Stimulated activated effector memory CD8-positive, alpha-beta T cell treated with anti-CD3 and anti-CD28 coated beads, Interleukin-12 subunit alpha, Interleukin-12 subunit beta, amount 100 ng/mL, for 72 hours (primary cell): ENCODE data around the gene TAF3.
"Not testable (repeated sequence)": the region's sequence is repeated elsewhere in the genome, so short reads cannot be mapped to it uniquely, and the experiment has no call there.

Experiments used
- ATAC-seq: fragments of 150-1000 bp; cut with Tn5 transposase; 2 replicates; pipeline ENCODE4 v1.10.0; 2021
- DNase-seq, 2 donors: peaks; one replicate each; pipeline ENCODE4 v3.0.0; 2021 to 2022; ENCODE audit warnings: low spot score in 2 of 2
- H3K27ac Mint-ChIP-seq: one replicate; pipeline ENCODE4 v1.8.0; 2022; ENCODE audit warnings: mild to moderate bottlenecking, mixed read lengths
- H3K36me3 Mint-ChIP-seq: one replicate; pipeline ENCODE4 v1.8.0; 2022; ENCODE audit warnings: mild to moderate bottlenecking, mixed read lengths
- H3K4me1 Mint-ChIP-seq: one replicate; pipeline ENCODE4 v1.8.0; 2022; ENCODE audit warnings: mixed read lengths
- H3K4me3 Mint-ChIP-seq: one replicate; pipeline ENCODE4 v1.8.0; 2022; ENCODE audit warnings: mild to moderate bottlenecking, mixed read lengths
- H3K9me3 Mint-ChIP-seq: one replicate; pipeline ENCODE4 v1.8.0; 2022; ENCODE audit warnings: mixed read lengths

Gene TAF3, protein sequence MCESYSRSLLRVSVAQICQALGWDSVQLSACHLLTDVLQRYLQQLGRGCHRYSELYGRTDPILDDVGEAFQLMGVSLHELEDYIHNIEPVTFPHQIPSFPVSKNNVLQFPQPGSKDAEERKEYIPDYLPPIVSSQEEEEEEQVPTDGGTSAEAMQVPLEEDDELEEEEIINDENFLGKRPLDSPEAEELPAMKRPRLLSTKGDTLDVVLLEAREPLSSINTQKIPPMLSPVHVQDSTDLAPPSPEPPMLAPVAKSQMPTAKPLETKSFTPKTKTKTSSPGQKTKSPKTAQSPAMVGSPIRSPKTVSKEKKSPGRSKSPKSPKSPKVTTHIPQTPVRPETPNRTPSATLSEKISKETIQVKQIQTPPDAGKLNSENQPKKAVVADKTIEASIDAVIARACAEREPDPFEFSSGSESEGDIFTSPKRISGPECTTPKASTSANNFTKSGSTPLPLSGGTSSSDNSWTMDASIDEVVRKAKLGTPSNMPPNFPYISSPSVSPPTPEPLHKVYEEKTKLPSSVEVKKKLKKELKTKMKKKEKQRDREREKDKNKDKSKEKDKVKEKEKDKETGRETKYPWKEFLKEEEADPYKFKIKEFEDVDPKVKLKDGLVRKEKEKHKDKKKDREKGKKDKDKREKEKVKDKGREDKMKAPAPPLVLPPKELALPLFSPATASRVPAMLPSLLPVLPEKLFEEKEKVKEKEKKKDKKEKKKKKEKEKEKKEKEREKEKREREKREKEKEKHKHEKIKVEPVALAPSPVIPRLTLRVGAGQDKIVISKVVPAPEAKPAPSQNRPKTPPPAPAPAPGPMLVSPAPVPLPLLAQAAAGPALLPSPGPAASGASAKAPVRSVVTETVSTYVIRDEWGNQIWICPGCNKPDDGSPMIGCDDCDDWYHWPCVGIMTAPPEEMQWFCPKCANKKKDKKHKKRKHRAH

DNA sequence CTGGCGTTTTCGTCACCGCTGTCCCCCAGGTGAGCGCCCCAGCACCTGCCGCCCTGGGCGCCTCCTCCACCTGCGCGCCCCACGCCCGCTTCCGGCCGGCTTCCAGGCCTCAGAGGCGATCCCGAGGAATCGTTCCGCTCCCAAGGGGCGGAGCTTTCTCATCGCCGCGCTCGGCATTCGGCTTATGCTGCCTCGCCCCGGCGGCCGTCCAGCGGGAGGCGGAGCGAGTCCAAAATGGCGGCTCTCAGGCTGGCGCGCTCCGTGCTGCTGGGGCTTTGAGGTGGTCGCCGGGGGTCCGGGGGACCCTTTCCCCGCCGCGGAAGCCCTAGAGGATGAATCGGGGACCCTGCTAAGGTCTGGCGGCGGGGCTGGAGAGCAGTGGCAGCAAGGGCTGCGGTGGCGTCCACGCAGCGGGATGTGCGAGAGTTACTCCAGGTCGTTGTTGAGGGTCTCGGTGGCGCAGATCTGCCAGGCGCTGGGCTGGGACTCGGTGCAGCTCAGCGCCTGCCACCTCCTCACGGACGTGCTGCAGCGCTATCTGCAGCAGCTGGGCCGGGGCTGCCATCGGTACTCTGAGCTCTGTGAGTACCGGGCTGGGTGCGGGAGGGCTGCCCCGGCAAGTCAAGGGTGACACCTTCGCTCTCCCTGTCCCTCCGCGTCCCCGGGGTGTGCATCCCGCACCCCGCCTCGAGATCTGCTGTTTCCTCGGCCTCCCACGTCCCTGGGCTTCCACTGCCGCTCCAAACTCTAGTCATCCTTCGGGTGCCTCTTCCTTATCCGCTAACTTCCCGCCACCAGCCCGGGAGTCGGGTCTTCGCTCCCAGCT lies at the start of gene TAF3:
Gene TAF3 (plus strand): TSS at position 211 of the 826 bp plus-strand sequence. CDS start 205 bp downstream, at position 416.
- ATAC-seq (peak; percentile 93), DNase-seq (peak; percentile 90 to 96)
- peak within 1 kb of the TSS; percentile 97 for H3K27ac Mint-ChIP-seq
- peak within 1 kb of the TSS; percentile 98 for H3K4me3 Mint-ChIP-seq
- no peaks in the 10 kb centered on the region for H3K9me3 Mint-ChIP-seq
- H3K36me3 Mint-ChIP-seq, result peaks cover 32% of the 10 kb centered on the region
- H3K4me1 Mint-ChIP-seq, result peaks cover 34% of the 10 kb centered on the region

DNA sequence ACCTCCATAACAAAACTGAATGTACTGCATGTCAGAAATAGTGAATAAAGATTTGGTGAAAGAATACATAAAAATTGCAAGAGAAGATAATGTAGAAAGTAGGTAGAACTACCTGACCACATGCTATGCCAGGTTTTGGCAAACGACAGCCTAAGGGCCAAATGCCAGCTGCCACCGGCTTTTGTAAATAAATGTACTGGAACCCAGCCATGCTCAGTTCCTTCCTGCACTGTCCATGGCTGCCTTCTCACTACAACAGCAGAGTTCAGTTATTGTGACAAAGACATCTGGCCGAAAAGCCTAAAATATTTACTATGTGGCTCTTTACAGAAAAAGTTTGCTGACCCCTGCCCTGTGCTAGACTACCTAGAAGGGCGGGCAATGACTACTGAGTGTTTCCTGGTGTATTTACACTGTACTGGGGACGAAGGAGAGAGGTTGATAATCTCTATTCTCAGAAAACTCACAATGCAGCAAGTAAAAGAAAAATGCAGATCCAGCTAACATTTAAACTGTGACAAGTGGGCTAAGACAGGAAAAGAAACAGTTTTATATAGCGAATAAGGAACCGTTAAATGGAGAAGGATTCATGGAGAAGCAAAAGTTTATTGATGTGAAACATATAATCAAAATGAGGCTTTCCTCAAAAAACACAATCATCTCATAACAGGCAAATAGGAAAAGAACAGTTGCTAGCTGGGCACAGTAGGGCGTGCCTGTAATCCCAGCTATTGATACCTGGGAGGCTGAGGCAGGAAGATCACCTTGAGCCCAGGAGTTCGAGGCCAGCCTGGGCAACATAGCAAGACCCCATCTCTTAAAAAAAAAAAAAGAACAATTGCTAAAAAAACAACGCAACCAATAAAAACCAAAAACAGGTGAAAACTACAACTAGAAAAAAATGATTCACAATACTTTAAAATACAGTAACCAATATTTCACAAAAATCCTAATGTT lies 44.2 kb upstream of the TAF3 start:
- no peak overlapping the region for H3K27ac Mint-ChIP-seq
- peaks cover 87% of the 10 kb centered on the region for H3K36me3 Mint-ChIP-seq
- DNase-seq (no peak), ATAC-seq (no peak)
- H3K9me3 Mint-ChIP-seq, result no peaks in the 10 kb centered on the region
- no peaks in the 10 kb centered on the region for H3K4me1 Mint-ChIP-seq
- H3K4me3 Mint-ChIP-seq, result no peak overlapping the region

DNA sequence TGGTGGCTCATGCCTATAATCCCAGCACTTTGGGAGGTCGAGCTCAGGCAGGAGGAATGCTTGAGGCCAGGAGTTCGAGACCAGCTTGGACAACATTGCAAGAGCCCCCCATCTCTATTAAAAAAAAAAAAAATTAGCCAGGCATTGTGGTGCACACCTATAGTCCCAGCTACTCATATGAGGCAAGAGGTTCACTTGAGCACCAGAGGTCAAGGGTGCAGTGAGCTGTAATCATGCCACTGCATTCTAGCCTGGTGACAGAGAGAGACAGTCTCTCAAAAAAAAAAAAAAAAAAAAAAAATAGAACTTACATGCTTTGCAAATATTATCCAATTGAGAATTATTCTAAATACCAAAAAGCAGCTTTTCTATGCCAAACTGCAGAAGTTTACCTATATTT lies 41.5 kb upstream of the TAF3 start:
- ATAC-seq, result no peak
- peaks cover 90% of the 10 kb centered on the region for H3K36me3 Mint-ChIP-seq
- no peak for DNase-seq
- H3K9me3 Mint-ChIP-seq, result no peaks in the 10 kb centered on the region
- H3K4me1 Mint-ChIP-seq, result peaks cover 5% of the 10 kb centered on the region
- H3K27ac Mint-ChIP-seq, result no peak overlapping the region
- no peak overlapping the region for H3K4me3 Mint-ChIP-seq

DNA sequence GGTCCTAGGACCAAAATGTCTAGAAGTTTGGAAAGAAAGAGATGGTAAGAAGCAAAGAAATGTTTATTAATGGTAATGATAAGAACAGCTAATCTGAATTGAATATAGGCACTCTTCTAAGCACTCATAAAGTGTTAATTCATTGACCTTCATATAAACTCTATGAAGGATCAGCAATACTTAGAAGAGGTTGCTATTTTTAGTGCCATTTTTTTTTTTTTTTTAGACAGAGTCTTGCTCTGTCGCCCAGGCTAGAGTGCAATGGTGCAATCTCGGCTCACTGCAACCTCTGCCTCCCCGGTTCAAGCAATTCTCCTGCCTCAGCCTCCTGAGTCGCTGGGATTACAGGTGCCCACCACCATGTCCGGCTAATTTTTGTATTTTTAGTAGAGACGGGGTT lies 36.1 kb upstream of the TAF3 start:
- ATAC-seq, H3K9me3 Mint-ChIP-seq, DNase-seq, H3K27ac Mint-ChIP-seq, H3K4me3 Mint-ChIP-seq: not testable (repeated sequence)
- Mint-ChIP-seq H3K4me1 (peaks cover 20% of the 10 kb centered on the region), H3K36me3 (peaks cover 57% of the 10 kb centered on the region)

DNA sequence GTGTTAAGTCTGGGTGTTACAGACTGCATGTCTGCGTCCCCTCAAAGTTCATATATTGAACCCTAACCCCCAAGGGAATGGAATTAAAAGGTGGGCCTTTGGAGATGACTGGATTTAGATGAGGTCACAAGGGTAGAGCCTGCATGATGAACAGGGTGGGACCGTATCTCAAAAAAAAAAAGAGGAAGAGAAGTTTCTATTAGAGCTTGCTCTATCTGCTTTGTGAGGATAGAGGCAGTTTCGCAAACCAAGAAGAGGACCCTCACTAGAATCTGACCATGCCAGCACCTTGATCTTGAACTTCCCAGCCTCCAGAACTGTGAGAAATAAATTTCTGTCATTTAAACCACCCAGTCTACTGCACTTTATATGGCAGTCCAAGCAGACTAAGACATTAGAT lies 31.9 kb upstream of the TAF3 start:
- peaks cover 37% of the 10 kb centered on the region for H3K4me1 Mint-ChIP-seq
- H3K4me3 Mint-ChIP-seq, result no peak overlapping the region
- DNase-seq (no peak), ATAC-seq (no peak)
- no peak overlapping the region for H3K27ac Mint-ChIP-seq
- peaks cover 28% of the 10 kb centered on the region for H3K36me3 Mint-ChIP-seq
- no peaks in the 10 kb centered on the region for H3K9me3 Mint-ChIP-seq

DNA sequence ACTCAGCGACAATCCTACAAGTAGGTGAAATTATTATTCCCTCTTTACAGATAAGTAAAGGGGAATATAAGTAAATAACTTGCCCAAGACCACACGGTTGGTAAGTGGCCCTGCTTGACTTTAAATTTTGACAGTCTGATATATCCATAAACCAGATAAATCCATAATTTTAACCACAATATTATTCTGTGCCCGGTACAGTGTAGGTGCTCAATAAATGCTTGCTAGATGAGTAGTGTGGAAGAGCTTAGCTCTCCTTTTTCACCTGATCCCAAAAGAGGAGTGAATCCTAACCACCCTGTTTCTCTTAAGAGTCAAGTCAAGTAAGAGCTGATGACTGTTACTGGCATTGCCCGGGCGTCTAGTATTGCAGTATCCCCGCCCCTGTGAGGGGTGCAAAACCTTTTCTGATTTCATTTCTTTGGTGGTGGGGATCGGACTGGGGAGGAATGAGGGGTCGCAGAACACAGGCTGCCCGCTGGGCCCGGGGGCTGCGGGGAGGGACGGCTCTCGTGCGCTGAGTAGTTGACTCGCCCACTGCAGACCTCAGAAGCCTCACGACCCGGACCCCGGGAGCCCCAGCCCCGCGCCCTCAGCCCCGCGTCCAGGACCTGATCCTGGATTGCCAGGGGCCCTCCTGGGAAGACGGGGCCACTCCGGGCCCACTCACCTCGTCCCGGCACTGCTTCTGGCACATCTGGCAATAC lies 31.0 kb upstream of the TAF3 start:
- Mint-ChIP-seq H3K4me1 (peaks cover 46% of the 10 kb centered on the region), H3K27ac (no peak overlapping the region), H3K36me3 (peaks cover 29% of the 10 kb centered on the region), H3K9me3 (no peaks in the 10 kb centered on the region), H3K4me3 (no peak overlapping the region)
- ATAC-seq (peak; percentile 49), DNase-seq (no peak)

DNA sequence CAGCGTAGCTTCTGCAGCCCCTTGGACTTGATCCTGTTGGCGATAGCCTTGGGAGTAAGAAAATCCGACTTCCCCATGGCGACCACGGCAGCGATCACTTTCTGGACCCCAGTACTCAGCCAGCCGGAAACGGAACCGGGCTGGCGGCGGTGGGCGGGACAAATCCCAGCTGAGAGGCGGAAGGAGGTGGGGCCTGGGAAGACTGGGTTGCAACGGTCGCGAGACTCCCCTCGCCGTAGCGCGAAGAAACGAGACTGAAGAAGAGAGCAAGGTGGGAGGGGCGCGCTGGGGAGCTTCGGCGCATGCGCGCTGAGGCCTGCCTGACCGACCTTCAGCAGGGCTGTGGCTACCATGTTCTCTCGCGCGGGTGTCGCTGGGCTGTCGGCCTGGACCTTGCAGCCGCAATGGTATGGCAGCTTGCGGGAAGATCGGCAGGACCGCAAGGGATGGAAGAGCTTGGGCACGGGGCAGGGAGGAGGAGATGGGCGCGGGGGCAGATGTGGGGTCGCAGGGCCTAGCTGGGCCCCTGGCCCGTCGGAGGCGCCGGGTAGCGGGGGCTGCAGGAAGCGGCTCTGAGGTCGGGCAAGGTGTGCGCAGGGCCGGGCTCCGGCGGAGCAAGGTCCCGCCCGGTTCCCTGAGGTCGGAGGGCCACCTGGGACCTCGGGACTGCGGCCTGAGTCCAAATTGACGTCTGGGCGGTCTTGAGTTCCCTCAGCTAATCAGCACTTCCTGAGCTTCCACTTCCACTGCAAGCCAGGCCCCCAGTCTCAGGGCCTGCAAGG lies 30.3 kb upstream of the TAF3 start, which contains the start of the genes ATP5F1C and KIN:
Gene ATP5F1C (plus strand): TSS at position 321 of the 782 bp plus-strand sequence. CDS start 31 bp downstream, at position 352.
Gene KIN (minus strand): TSS at position 137 of the 782 bp plus-strand sequence. CDS start 60 bp downstream, at position 77.
- no peak within 1 kb of the TSS for H3K27ac Mint-ChIP-seq
- H3K4me3 Mint-ChIP-seq, result no peak within 1 kb of the TSS
- no peaks in the 10 kb centered on the region for H3K9me3 Mint-ChIP-seq
- ATAC-seq (peak; percentile 97), DNase-seq (peak; percentile 96 to 98)
- peaks cover 23% of the 10 kb centered on the region for H3K36me3 Mint-ChIP-seq
- peaks cover 53% of the 10 kb centered on the region for H3K4me1 Mint-ChIP-seq

DNA sequence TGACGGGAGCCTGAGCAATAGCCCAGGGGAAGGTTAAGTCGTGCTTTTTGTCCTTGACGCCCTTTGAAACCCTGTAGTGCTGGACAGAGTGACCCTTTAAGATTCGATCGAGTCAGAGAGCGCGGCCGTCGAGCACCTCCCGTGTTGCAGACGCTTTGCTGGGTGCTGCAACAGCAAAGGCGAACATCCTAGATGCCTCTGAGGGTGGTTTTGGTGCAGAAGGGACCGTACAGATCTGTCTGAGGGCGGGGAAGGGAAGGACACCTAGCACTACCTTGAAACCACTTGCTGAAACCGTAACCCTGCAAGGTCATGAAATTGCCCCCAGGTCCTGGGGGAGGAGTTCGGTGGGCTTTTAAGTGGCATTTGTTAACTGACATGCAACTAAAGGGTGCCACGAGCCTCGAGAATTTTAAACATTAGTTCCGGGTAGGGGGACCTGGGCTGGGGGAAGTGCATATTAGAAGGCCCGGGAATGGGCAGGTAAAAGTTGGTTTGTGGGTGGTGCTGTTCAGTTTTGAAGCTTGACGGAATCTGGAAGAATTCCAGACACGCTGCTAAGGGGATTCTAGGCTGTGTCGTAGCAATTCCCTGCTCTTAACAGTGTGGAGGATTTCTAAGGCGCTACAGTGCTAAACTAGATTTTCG lies 29.5 kb upstream of the TAF3 start:
- H3K27ac Mint-ChIP-seq, result no peak overlapping the region
- ATAC-seq (peak; percentile 6), DNase-seq (no peak)
- peaks cover 28% of the 10 kb centered on the region for H3K36me3 Mint-ChIP-seq
- H3K4me3 Mint-ChIP-seq, result no peak overlapping the region
- no peaks in the 10 kb centered on the region for H3K9me3 Mint-ChIP-seq
- H3K4me1 Mint-ChIP-seq, result peaks cover 54% of the 10 kb centered on the region

DNA sequence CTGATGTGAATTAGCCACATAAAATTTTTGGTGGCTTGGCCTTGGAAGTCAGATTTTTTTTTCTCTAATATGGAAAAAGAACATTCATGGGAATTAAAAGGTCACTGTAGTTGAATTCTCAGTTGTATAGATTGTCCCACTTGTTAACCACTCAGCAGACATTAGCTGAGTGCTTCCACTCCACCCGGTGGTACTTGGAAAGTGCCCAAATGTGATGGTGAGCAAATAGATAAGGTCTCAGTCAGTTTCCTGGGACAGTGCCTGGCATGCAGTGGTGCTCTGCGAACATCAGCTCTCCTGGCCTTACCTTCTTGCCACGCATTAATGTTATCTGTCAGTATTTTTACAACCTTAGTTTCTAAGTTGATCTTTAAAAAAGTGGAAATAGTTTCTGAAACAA lies 28.9 kb upstream of the TAF3 start:
- peaks cover 57% of the 10 kb centered on the region for H3K4me1 Mint-ChIP-seq
- no peak overlapping the region for H3K27ac Mint-ChIP-seq
- H3K36me3 Mint-ChIP-seq, result peaks cover 24% of the 10 kb centered on the region
- DNase-seq, result no peak
- no peak for ATAC-seq
- H3K9me3 Mint-ChIP-seq, result no peaks in the 10 kb centered on the region
- H3K4me3 Mint-ChIP-seq, result no peak overlapping the region

DNA sequence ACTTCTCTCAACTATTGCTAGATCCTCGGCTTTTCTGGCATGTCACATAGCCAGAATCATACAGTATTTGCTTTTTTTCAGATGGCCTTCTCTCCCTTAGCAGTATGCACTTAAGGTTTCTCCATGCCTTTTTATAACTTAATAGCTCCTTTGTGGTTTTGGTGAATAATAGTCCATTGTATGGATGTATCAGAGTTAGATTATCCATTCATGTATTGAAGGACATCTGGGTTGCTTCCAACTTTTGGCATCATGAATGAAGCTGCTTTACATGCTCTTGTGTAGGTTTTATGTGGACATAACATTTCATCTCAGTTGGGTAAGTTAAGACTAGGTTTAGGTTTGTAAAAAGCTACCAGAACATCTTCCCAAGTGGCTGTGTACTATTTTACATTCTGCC lies 25.8 kb upstream of the TAF3 start:
- ATAC-seq (no peak), DNase-seq (no peak)
- Mint-ChIP-seq H3K27ac (no peak overlapping the region), H3K9me3 (no peaks in the 10 kb centered on the region), H3K4me1 (peaks cover 73% of the 10 kb centered on the region), H3K4me3 (no peak overlapping the region), H3K36me3 (peaks cover 42% of the 10 kb centered on the region)

DNA sequence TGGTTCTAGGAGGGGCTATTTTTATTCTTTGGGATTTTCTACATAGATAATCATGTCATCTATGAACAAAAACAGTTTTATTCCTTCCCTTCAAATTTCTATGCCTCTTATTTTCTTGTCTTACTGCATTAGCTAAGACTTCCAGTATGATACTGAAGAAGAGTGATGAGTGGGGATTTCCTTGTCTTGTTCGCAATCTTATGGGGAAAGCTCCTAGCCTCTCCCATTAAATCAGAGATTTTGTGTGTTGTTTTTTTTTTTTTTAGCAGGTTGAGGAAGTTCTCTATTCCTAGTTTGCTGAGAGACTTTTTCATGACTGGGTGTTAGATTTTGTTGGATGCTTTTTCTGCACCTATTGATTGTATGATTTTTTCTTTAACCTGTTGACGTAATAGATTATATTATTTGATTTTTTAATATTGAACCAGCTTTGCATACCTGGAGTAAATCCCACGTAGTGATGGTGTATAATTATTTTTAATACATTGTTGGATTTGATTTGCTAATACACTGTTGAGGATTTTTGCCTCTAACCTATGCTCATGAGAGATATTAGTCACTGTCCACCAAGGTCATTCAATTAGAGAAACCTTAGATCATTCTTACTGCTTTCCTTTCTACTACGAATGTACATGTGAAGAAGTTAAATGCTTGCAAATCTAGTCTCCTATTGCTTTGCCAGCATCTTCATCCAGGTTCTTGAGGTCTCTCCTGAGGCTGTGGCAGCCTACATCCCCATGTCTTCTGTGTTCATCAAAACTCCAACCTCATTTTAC lies 23.9 kb upstream of the TAF3 start:
- no peak overlapping the region for H3K4me3 Mint-ChIP-seq
- no peak for DNase-seq

DNA sequence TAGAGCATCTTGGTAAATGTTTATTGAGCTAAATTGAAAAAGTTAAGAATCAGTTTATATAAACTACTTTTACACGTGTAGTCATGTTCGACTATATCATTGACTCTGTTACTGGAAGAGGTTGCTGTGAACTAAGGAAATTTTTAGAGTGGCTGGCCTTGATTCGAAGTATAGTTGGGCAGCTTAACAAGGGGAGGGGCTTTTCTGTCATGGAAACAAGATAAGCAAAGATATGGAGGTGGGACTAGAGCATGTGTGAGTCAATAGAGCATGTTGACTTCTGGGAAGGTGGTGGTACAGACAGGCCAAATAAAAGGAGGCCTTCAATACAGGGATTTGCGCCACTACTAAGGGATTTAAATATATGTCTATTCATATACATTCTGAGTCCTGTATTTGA lies 22.7 kb upstream of the TAF3 start:
- peak; percentile 37 for ATAC-seq
- H3K4me1 Mint-ChIP-seq, result peaks cover 58% of the 10 kb centered on the region
- peak overlapping the region; percentile 9 for H3K27ac Mint-ChIP-seq
- no peaks in the 10 kb centered on the region for H3K9me3 Mint-ChIP-seq
- peaks cover 67% of the 10 kb centered on the region for H3K36me3 Mint-ChIP-seq
- no peak overlapping the region for H3K4me3 Mint-ChIP-seq
- DNase-seq, result no peak

More for the DNA sequence above, 23.9 kb upstream of the TAF3 start:
- ATAC-seq, result no peak
- peaks cover 61% of the 10 kb centered on the region for H3K36me3 Mint-ChIP-seq
- peak overlapping the region; percentile 9 for H3K27ac Mint-ChIP-seq
- H3K4me1 Mint-ChIP-seq, result peaks cover 70% of the 10 kb centered on the region
- H3K9me3 Mint-ChIP-seq, result no peaks in the 10 kb centered on the region
